NT2/D1 (cell line): Measurements from ENCODE around the gene LSS.

ENCODE experiments used
- SUZ12 ChIP-seq: IDR thresholded peaks from 2 replicates; pipeline ENCODE4 v1.6.1; 2011; ENCODE audit not compliant: insufficient read length, insufficient read depth; ENCODE audit errors: extremely low read depth
- YY1 ChIP-seq: IDR thresholded peaks from 2 replicates; pipeline ENCODE4 v1.6.1; 2011; ENCODE audit not compliant: insufficient read length, insufficient read depth
- ZNF274 ChIP-seq: IDR thresholded peaks from 2 replicates; pipeline ENCODE4 v1.6.1; 2011; ENCODE audit warnings: mild to moderate bottlenecking, low read depth, low read length

DNA sequence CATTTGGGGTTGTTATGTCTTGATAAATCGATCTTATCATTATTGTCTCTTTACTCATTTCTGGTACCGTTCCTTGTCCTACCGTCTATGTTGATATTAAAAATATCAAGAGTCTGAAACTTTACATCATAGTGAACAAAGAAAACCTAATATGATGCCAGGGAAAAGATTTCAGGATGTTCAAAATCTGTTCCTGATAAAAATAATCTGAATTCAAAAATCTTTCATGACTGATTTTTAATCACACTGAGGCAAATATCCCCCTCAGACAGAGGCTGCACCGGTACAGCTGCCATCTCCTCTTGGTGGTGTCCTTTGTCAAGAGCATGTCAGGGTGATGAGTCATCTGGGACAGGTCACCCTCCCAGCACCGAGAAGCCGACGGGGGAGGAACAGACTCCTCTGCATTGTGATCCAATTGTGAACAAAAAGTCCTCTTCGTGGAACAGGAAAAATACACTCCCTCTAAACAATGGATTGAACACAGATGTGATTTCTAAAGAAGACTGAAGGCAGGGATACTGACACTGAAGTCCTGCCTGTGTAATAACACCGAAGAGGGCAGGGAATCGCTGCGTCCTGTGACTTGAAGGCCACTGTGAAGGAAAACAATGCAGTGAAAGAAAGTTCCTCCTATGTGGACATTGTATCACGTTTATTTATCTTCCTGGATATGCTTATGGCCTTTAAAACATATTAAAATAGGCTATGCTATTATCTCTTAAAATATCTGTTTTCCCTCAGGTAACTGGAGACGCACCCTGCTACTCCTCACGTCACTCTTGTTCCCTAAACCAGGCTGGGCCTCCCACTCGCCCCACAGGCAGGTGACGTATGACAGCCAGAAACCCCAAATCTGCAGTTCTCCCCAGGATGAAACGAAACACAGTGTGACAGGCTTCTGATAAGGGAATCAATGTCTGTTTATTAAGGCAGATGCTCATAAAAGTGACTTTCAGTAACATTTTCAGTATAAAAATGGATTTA, 40.1 kb downstream of the LSS start:
- TF ChIP-seq YY1 (no peak), SUZ12 (no peak), ZNF274 (no peak)
